GM18868 (cell line): ENCODE data around the gene SCN1A.
"Not testable (repeated sequence)": the region's sequence is repeated elsewhere in the genome, so short reads cannot be mapped to it uniquely, and the experiment has no call there.

Experiments used
- ATAC-seq: cut with Tn5 transposase; IDR thresholded peaks from one replicate; pipeline ENCODE4 v1.9.1; 2021; ENCODE audit warnings: mild to moderate bottlenecking, moderate library complexity; ENCODE audit not compliant: unreplicated experiment

The SCN1A gene

GRCh38 chr2:165989851-165990250 lies 138.0 kb downstream of the SCN1A start:
- no peak for ATAC-seq

GRCh38 chr2:165985120-165985519 lies 142.7 kb downstream of the SCN1A start:
- ATAC-seq = no peak

DNA sequence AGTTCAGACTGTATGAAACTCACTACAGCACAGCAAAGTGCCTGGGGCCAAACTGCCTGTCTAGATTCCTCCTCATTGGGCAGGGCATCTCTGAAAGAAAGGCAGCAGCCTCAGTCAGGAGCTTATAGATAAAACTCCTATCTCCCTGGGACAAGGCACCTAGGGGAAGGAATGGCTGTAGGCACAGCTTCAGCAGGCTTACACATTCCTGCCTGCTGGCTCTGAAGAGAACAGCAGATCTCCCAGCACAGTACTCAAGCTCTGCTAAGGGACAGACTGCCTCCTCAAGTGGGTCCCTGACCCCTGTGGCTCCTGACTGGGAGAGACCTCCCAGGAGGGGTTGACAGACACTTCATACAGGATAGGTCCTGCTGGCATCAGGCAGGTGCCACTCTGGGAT lies 155.7 kb downstream of the SCN1A start:
- not testable (repeated sequence) for ATAC-seq

DNA sequence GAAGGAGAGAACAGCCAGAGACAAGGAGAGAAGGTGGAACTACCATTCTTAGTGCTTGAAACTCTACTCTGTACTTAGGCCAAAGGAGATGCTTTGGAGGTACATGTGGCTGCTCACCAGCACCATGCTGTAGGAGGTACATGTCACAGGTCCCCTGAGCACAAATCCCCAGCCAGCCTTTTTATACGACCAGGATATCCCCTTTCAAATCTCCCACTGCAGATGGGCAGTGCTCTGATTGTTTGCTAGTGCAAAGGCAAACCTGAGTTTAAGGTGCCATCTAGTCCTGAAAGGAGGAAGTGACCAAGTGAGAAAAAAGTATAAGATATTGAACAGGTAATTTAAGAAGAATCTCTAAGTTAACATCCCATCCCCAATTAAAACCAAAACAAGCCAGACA lies 157.2 kb downstream of the SCN1A start:
- peak; percentile 53 for ATAC-seq

DNA sequence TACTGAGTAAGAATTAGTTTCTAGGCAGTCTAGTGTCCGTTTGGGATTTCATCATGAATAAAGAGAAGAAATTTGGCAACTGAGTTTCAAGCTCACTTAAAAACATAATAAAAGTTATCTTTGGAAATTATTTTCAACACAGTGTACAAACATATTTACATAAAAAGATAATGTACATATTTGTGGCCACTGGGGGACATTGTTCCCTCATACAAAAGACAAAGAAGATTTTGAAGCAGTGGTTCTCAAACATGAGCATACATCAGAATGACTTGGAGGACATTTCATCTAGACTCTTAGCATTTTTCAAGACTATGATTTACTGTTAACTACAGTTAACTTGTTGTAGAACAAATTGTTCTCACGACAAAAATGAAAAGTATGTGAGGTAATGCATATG lies 158.6 kb downstream of the SCN1A start:
- ATAC-seq = no peak

DNA sequence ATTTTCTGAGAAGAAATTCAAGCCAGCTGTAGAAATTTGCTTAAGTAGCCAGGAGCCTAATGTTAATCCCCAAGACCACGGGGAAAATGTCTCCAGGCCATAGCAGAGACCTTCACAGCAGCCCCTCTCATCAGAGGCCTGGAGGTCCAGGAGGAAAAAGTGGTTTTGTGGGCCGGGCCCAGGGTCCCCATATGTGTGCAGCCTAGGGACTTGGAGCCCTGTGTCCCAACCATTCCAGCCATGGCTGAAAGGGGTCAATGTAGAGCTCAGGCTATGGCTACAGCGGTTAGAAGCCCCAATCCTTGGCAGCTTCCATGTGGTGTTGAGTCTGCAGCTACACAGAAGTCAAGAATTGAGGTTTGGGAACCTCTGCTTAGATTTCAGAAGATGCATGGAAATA lies 160.1 kb downstream of the SCN1A start:
- no peak for ATAC-seq

GRCh38 chr2:165961818-165962217 lies 166.0 kb downstream of the SCN1A start:
- ATAC-seq = no peak

- no peak for ATAC-seq
Observed at GRCh38 chr2:165959371-165959770, 168.4 kb downstream of the SCN1A start.

DNA sequence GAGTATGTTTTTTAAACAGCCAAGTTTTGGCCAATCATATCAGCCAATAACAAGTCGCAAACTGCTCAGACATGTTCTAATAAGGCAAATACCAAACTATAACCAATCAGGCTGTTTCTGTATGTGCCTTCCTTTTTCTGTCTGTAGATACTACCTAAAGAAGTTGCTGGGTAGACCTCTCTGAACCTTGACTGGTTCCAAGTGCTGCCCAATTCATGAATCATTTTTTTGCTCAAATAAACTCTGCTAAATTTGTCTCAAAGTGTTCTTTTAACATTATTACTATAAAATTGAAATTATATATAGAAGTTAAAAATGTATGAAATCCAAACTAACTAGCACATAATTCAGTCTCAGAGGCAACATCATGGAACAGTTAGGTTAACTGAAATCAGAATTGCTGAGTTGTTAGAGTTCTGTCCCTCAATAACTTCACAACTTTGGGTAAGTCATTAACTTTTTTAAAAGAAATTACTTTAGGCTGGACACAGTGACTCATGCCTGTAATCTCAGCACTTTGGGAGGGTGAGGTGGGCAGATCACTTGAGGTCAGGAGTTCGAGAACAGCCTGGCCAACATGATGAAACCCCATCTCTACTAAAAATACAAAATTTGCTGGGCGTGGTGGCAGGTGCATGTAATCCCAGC lies 169.4 kb downstream of the SCN1A start:
- no peak for ATAC-seq

DNA sequence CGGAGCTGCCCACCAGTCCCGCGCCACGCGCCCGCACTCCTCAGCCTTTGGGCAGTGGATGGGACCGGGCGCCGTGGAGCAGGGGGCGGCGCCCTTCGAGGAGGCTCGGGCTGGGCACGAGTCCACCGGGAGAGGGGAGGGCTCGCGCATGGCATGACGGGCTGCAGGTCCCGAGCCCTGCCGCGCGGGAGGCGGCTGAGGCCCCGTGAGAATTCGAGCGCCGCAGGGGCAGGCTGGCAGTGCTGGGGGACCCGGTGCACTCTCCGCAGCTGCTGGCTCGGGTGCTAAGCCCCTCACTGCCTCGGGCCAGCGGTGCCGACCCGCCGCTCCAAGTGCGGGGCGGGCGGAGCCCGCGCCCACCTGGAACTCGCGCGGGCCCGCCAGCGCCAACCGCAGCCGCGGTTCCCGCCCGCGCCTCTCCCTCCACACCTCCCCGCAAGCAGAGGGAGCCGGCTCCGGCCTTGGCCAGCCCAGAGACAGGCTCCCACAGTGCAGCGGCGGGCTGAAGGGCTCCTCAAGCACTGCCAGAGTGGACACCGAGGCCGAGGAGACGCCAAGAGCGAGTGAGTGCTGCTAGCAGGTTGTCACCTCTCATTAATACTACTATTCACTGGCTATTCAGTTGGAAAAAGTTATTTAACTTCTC lies 170.7 kb downstream of the SCN1A start:
- no peak for ATAC-seq

DNA sequence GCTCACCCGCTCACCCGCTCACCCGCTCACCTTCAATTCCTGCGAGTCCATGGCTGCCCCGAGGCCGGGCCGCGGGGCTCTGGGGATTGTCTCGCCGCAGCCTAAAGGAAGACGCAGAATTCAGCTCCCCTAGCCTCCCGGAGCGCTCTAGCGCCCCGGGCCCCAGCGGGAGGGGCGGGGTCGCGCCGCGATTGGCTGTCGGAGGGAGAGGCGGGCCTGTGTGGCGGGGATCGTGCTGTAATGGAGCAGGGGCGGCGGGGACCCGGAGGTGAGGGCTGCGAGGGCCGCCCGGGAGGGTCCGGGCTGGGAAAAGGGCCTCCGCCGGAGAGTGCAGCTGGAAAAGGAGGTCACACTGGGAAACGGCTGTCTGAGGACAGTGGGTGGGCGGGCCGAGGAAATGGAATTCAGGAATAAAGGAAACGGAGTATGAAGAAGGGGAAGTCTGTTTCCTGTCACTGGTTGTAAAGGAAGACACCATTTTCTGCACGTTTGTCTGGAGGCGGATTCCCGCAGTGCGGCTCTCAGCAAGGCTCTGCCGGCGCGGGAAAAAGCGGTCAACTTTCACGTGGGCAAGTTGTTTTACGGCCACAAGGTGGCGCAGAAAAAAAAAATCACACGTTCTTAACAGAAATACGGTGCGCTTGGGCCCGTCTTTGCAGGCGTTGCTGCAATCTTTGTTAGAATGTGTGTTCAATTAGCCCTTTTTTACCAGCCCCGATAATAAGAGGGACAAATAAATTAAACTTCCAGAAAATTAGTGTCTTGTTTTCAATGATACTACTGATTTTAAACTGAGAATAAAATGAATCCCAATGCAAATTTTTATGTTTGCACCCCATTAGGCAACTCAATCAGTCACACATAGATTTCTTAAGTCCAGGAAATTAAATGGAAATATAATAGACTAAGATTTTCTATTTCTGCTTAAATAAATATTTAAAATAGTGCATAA lies 173.9 kb downstream of the SCN1A start, which contains the start of gene TTC21B:
TSS of gene TTC21B (minus strand) at position 122 of the 952 bp plus-strand sequence. CDS start at position 51, 71 bp downstream.
- peak; percentile 95 for ATAC-seq

- peak; percentile 36 for ATAC-seq
Observed at GRCh38 chr2:165953306-165953654, 174.5 kb downstream of the SCN1A start.

DNA sequence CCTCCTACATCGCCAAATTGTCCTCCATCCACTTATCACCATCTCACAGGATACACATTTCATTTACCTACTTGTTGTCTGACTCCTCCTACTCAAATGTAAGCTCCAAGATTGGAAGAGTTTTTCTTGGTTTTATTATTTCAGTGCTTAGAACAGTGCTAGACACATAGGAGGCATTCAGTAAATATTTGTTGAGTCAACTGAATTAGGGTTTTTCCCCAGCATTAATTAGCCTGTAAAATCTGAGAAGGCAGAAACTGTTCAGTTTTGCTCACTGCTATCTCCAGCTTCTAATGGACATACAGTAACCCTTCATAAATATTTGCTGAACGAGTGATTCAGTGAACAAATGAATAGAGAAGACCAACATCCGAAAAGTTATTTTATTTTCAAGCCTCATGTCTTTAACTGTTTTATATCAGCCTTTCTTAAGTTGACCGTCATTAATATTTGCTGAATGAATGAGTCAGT lies 175.0 kb downstream of the SCN1A start:
- ATAC-seq = peak; percentile 6

DNA sequence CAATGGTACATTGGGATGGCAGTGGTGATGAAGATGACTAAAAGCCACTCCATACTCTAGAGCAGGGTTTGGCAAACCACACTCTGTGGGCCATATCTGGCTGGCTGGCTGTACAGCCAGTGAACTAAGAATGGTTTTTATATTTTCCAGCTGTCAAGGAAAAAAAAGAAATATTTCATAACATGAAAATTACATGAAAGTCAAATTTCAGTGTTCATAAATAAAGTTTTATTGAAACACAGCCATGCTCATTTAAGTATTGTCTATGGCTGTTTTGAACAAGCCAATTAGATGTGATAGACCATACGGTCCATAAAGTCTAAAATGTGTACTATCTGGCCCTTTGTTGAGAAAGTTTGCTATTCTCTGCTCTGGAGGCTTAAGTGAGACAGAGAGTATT lies 175.7 kb downstream of the SCN1A start:
- ATAC-seq = no peak

- no peak for ATAC-seq
Observed at GRCh38 chr2:165950438-165950837, 177.4 kb downstream of the SCN1A start.

DNA sequence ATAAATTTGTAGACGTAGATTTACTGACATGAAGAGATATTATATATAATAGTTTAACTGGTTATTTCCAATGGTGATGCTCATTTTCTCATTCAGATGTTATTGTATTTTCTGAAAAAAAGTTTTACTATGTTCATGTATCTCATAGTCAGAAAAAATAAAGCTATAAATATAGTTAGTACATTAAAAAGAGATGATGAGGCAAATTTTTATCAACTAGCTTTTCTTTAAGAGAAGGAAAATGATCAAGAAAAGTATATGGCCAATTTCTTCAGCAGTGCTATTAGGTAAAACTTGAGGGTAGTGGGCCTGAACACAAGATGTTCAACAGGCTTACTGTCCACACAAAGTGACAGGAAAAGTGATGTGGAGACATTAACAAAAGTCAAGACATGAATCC lies 186.0 kb downstream of the SCN1A start:
- no peak for ATAC-seq

DNA sequence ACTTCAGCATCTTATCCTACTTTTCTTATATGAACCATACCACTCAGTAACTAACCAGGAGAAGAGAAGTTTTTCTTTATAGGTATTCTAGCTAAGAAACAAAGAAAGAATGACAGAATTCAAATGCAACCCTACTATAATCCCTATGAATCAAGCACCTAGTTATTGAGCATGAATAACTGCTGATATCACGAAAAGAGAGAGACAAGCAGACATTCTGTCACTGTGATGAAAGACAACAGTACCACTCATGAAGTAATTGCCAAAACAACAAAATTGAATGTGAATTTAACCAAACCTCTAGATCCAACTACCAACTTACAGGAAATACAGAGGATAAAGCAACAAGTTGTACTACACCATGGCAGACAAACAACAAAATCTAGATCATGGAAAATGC lies 189.6 kb downstream of the SCN1A start:
- no peak for ATAC-seq
